C4-2B (cell line): Measurements from ENCODE around the gene SPNS1.

Experiments
- CTCF ChIP-seq: fragments of 450-650 bp; conservative IDR thresholded peaks from 2 replicates; pipeline ENCODE4 v1.5.1; 2017; ENCODE audit warnings: mild to moderate bottlenecking
- ZFX ChIP-seq: fragments of 450-650 bp; IDR thresholded peaks from 2 replicates; pipeline ENCODE4 v1.6.1; 2017

GRCh38 chr16:29029168-29029994 lies 54.8 kb downstream of the SPNS1 start:
- no peak for TF ChIP-seq CTCF
- TF ChIP-seq ZFX = no peak
